Activated CD4-positive, CD25-positive, alpha-beta regulatory T cell treated with anti-CD3 and anti-CD28 coated beads, Interleukin-2, amount 50 U/mL, for 72 hours (primary cell): ENCODE data around the gene PVALB.

Experiments
- DNase-seq: peaks from one replicate; pipeline ENCODE4 v3.0.0; 2021

PVALB gene

GRCh38 chr22:36809351-36809750, 7.5 kb downstream of the PVALB start:
- no peak for DNase-seq

GRCh38 chr22:36808721-36809344, 8.0 kb downstream of the PVALB start:
- DNase-seq: no peak

- DNase-seq: no peak
Observed at GRCh38 chr22:36807627-36808026, 9.2 kb downstream of the PVALB start.

GRCh38 chr22:36806835-36807234, 10.0 kb downstream of the PVALB start:
- DNase-seq: no peak

GRCh38 chr22:36803358-36803757, 13.5 kb downstream of the PVALB start:
- DNase-seq: no peak

- DNase-seq: no peak
Observed at GRCh38 chr22:36798674-36799066, 18.2 kb downstream of the PVALB start.

GRCh38 chr22:36797911-36798673, 18.7 kb downstream of the PVALB start:
- DNase-seq: no peak

GRCh38 chr22:36797374-36797773, 19.5 kb downstream of the PVALB start:
- no peak for DNase-seq

- DNase-seq: no peak
Observed at GRCh38 chr22:36796552-36797175, 20.2 kb downstream of the PVALB start.

GRCh38 chr22:36795633-36796032, 21.2 kb downstream of the PVALB start:
- no peak for DNase-seq

- DNase-seq: peak; percentile 44
Observed at GRCh38 chr22:36790648-36791047, 26.2 kb downstream of the PVALB start.

GRCh38 chr22:36787204-36787988, 29.4 kb downstream of the PVALB start:
- DNase-seq: no peak

GRCh38 chr22:36783743-36784142, 33.1 kb downstream of the PVALB start:
- DNase-seq: no peak

GRCh38 chr22:36781656-36782627, 34.9 kb downstream of the PVALB start:
- DNase-seq: peak; percentile 96

- no peak for DNase-seq
Observed at GRCh38 chr22:36778020-36778419, 38.8 kb downstream of the PVALB start.

GRCh38 chr22:36776722-36777121, 40.1 kb downstream of the PVALB start:
- DNase-seq: no peak

GRCh38 chr22:36775964-36776669, 40.7 kb downstream of the PVALB start, which contains the start of gene IFT27:
Gene IFT27, minus strand, starts transcription at chr22:36776119. Its CDS starts 412 bp downstream, at chr22:36775707.
- DNase-seq: peak; percentile 89

- peak; percentile 55 for DNase-seq
Observed at GRCh38 chr22:36775586-36775963, 41.3 kb downstream of the PVALB start.

- no peak for DNase-seq
Observed at GRCh38 chr22:36773935-36774334, 42.9 kb downstream of the PVALB start.

GRCh38 chr22:36772451-36772850, 44.4 kb downstream of the PVALB start:
- no peak for DNase-seq

- peak; percentile 17 for DNase-seq
Observed at GRCh38 chr22:36771356-36772063, 45.3 kb downstream of the PVALB start.
